PFSK-1 (cell line): ENCODE measurements around the gene DCBLD1.

Experiments
- POLR2AphosphoS5 ChIP-seq: IDR thresholded peaks from 2 replicates; pipeline ENCODE4 v1.6.1; 2012; ENCODE audit warnings: low read depth, mild to moderate bottlenecking, control low read depth, low read length, moderate library complexity
- REST ChIP-seq, 2 experiments: IDR thresholded peaks; 2 replicates each; pipeline versions ENCODE4 v1.6.1 to v1.8.0; 2011 to 2012; ENCODE audit warnings: low read depth in 2 of 2, low read length in 2 of 2, control low read depth in 1 of 2, inconsistent platforms in 1 of 2, mild to moderate bottlenecking in 1 of 2, moderate library complexity in 1 of 2; ENCODE audit not compliant: insufficient read depth in 1 of 2
- SIN3A ChIP-seq: IDR thresholded peaks from 2 replicates; pipeline ENCODE4 v1.6.1; 2012; ENCODE audit warnings: mild to moderate bottlenecking, low read length, moderate library complexity, borderline replicate concordance; ENCODE audit not compliant: insufficient read depth
- TAF1 ChIP-seq: IDR thresholded peaks from 2 replicates; pipeline ENCODE4 v1.6.1; 2012; ENCODE audit warnings: low read length, control low read depth, borderline replicate concordance; ENCODE audit not compliant: insufficient read depth

- TF ChIP-seq REST (IDR thresholded peaks at IDR 0.05; ENCODE audit: insufficient read depth in 1 of 2, low read depth in 2 of 2, low read length in 2 of 2) (no peak), POLR2AphosphoS5 (no peak), TAF1 (no peak), SIN3A (no peak)
These were observed 19.2 kb downstream of the DCBLD1 start for GRCh38 chr6:117501722-117502121.
